ENCODE results near the gene ARPP19. TPM values are rescaled to one million over a fixed set of nuclear protein-coding genes. Genes with fewer than 3 reads are reported as not detected.

Gene ARPP19
- total and polyA plus RNA-seq, 10 of the 15 experiments (the other 5 are each of a cell fraction or from before 2014, with no cell fraction given) = 77.2 to 167 (median 121) TPM

DNA sequence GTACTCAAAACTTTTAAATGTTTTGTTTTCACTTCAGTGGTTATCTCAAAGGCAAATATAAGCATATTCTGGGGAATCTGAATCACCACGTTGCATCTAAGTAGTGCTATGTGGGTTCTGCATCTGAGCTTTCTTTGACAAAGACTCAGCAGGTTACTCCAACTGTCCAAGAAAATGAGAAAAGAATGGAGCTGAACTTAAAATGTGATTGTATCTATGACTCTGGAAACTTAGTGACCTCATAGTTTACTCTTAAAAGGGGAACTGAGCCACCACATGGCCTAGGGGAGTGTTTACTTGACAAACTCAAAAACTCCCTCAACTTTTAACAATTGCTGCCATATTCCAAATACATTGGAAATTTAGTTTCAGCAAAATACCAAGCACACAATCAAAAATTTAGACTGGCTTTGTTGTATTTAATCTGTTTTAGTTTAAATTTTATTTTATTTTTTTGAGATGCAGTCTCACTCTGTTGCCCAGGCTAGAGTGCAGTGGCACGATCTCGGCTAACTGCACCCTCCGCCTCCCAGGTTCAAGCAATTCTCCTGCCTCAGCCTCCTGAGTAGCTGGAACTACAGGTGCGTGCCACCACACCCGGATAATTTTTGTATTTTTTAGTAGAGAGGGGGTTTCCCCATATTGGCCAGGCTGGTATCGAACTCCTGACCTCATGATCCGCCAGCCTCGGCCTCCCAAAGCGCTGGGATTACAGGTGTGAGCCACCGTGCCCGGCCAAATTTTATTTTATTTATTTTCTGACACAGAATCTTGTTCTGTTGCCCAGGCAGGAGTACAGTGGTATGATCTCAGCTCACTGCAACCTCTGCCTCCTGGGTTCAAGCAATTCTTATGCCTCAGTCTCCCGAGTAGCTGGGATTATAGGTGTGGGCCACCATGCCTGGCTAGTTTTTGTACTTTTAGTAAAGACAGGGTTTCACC is 3.1 kb downstream of the ARPP19 start (continued):
- TF ChIP-seq, protein P1, sequence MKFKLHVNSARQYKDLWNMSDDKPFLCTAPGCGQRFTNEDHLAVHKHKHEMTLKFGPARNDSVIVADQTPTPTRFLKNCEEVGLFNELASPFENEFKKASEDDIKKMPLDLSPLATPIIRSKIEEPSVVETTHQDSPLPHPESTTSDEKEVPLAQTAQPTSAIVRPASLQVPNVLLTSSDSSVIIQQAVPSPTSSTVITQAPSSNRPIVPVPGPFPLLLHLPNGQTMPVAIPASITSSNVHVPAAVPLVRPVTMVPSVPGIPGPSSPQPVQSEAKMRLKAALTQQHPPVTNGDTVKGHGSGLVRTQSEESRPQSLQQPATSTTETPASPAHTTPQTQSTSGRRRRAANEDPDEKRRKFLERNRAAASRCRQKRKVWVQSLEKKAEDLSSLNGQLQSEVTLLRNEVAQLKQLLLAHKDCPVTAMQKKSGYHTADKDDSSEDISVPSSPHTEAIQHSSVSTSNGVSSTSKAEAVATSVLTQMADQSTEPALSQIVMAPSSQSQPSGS (IDR thresholded peaks at IDR 0.05; ENCODE audit: low read length) = peak; percentile 88
- TF ChIP-seq IKZF2 (IDR thresholded peaks at IDR 0.05) (peak; percentile 59 to 80; a peak in 3 of 4 replicates), ATF7 (IDR thresholded peaks at IDR 0.05; ENCODE audit: low read depth) (peak; percentile 97), CREM (IDR thresholded peaks at IDR 0.05; ENCODE audit: low read depth) (peak; percentile 69), BHLHE40 (IDR thresholded peaks at IDR 0.05; ENCODE audit: borderline replicate concordance in 1 of 2, low read depth in 2 of 2, low read length in 1 of 2) (peak in 1 of 2 experiments; percentile 14; a peak in 1 of 4 replicates), DPF2 (IDR thresholded peaks at IDR 0.05) (peak; percentile 55; the same call in 1 of the 2 replicates), IRF4 (IDR thresholded peaks at IDR 0.05; ENCODE audit: low read depth, low read length) (peak; percentile 61; the same call in 1 of the 2 replicates), IKZF1 (conservative IDR thresholded peaks at IDR 0.05) (peak; percentile 63; the same call in 1 of the 2 replicates), NFIC (IDR thresholded peaks at IDR 0.05; ENCODE audit: low read depth, low read length) (peak; percentile 67; the same call in 1 of the 2 replicates), RAD51 (IDR thresholded peaks at IDR 0.05) (peak; percentile 81), JUNB (IDR thresholded peaks at IDR 0.05) (peak; percentile 68)
- TF ChIP-seq, protein P2, sequence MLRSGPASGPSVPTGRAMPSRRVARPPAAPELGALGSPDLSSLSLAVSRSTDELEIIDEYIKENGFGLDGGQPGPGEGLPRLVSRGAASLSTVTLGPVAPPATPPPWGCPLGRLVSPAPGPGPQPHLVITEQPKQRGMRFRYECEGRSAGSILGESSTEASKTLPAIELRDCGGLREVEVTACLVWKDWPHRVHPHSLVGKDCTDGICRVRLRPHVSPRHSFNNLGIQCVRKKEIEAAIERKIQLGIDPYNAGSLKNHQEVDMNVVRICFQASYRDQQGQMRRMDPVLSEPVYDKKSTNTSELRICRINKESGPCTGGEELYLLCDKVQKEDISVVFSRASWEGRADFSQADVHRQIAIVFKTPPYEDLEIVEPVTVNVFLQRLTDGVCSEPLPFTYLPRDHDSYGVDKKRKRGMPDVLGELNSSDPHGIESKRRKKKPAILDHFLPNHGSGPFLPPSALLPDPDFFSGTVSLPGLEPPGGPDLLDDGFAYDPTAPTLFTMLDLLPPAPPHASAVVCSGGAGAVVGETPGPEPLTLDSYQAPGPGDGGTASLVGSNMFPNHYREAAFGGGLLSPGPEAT (IDR thresholded peaks at IDR 0.05; ENCODE audit: low read depth) = peak; percentile 81
- TF ChIP-seq, protein P3, sequence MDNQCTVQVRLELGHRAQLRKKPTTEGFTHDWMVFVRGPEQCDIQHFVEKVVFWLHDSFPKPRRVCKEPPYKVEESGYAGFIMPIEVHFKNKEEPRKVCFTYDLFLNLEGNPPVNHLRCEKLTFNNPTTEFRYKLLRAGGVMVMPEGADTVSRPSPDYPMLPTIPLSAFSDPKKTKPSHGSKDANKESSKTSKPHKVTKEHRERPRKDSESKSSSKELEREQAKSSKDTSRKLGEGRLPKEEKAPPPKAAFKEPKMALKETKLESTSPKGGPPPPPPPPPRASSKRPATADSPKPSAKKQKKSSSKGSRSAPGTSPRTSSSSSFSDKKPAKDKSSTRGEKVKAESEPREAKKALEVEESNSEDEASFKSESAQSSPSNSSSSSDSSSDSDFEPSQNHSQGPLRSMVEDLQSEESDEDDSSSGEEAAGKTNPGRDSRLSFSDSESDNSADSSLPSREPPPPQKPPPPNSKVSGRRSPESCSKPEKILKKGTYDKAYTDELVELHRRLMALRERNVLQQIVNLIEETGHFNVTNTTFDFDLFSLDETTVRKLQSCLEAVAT (IDR thresholded peaks at IDR 0.05) = peak; percentile 96

Data from GM12878 (cell line).